ENCODE data around the gene SMYD1.

DNA sequence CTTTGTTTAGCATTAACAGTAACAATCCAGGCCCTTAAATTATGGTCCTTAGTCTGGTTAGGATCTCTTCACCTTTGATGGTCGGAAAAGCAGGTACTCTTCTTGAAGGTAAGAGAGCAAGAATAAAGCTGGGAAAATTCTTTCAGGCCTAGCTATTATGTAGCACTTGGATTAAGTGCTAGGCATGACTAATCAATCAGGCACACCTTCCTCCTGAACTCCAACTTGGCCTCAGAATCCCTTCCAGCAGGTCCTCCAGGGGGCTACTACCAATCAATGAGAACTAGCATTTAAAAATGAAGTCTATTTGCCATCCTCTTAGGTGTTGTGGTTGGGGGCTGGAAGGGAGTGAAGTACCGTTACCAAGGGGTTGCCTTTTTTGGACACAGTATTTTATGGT, 3.7 kb downstream of the SMYD1 start:
- TF ChIP-seq, protein P1, sequence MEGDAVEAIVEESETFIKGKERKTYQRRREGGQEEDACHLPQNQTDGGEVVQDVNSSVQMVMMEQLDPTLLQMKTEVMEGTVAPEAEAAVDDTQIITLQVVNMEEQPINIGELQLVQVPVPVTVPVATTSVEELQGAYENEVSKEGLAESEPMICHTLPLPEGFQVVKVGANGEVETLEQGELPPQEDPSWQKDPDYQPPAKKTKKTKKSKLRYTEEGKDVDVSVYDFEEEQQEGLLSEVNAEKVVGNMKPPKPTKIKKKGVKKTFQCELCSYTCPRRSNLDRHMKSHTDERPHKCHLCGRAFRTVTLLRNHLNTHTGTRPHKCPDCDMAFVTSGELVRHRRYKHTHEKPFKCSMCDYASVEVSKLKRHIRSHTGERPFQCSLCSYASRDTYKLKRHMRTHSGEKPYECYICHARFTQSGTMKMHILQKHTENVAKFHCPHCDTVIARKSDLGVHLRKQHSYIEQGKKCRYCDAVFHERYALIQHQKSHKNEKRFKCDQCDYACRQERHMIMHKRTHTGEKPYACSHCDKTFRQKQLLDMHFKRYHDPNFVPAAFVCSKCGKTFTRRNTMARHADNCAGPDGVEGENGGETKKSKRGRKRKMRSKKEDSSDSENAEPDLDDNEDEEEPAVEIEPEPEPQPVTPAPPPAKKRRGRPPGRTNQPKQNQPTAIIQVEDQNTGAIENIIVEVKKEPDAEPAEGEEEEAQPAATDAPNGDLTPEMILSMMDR (conservative IDR thresholded peaks at IDR 0.05), result no peak
- no peak for TF ChIP-seq ZFX (IDR thresholded peaks at IDR 0.05)
